HG02798 (cell line): Measurements from ENCODE around the gene PLEKHG4B.
"Not testable (repeated sequence)": the region's sequence is repeated elsewhere in the genome, so short reads cannot be mapped to it uniquely, and the experiment has no call there.

ENCODE experiments used
- ATAC-seq: cut with Tn5 transposase; IDR thresholded peaks from one replicate; pipeline ENCODE4 v1.9.1; 2021; ENCODE audit warnings: mild to moderate bottlenecking; ENCODE audit not compliant: unreplicated experiment, poor library complexity

The PLEKHG4B gene

GRCh38 chr5:196350-196749, 104.4 kb downstream of the PLEKHG4B start:
- no peak for ATAC-seq

GRCh38 chr5:197031-197430, 105.1 kb downstream of the PLEKHG4B start:
- not testable (repeated sequence) for ATAC-seq

DNA sequence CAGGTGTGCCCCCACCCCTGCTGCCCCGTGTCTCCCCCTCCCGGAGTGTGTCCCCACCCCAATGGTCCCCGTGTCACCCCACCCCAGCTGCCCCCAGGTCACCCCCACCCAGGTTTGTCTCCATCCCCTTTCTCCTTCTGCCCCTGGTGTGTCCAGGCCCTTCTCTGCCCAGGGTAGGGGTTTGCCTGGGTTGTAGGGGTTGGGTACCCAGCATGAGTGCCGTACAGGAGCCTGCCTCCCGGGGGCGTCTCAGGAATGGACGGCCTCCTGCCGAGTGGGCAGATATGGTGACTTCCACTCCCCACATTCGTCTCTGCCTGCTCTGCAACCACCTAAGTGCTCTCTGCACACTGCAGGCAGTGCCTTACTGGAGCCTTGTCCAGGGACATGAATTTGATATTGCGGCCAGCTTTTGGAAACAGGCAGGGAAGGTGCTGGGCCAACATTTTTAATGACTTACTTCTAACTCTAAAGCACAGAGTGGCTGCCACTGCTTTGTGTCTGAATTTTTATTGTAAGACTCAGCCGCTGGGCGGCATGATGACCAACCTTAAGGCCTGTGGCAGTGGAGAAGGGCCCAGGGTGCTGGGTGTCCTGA, 106.0 kb downstream of the PLEKHG4B start:
- no peak for ATAC-seq

- ATAC-seq: no peak
Observed at GRCh38 chr5:198516-199196, 106.7 kb downstream of the PLEKHG4B start.

DNA sequence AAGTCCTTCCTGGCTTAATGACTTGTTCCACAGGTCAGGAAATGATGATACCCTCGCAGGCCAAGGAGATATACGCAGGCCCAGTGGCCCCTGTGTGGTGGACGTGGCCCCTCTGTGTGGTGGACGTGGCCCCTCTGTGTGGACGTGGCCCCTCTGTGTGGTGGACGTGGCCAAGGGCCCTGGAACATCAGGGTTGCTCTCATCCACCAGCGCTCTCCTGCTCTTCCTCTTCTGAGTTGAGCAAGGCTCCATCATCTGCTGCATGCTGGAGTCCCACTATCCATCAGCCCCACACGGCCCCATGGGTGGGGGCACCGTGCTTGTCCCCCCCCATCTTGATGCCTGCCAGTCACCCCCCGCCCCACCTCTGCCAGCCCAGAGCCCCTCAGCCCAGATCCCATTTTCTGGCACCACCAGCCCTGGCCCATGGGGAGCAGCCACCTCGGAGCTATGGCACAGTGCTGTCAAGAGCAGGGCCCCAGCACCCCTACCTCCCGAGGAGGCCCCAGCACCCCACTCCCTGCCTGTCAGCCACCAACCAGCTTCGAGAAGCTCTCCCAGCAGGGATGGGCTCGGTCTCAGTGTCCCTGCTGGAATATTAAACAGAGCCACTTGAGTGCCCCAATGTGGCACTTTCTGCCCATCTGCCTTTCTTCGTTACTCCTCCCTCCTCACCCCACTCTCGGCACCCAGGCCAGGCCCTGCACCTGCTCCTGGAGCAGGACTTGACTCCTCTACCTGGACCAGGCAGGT, 107.4 kb downstream of the PLEKHG4B start:
- ATAC-seq: no peak

- no peak for ATAC-seq
Observed at GRCh38 chr5:199950-200645, 108.1 kb downstream of the PLEKHG4B start.

DNA sequence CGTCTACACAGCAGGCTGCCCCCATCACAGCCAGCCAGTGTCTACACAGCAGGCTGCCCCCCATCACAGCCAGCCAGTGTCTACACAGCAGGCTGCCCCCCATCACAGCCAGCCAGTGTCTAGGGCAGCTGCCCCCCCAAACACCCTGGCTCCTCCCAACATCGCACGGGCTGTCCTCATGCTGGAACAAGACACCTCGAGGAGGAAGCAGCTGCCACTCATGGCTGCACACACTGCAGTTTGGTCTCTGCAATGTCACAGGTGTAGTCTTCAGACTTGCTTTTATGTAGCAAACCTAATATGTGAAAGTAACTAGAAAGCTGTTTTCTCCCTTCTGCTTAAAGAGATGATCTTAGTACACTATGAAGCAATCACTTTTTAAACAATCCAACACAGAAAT, 109.0 kb downstream of the PLEKHG4B start:
- no peak for ATAC-seq

GRCh38 chr5:201672-202071, 109.7 kb downstream of the PLEKHG4B start:
- no peak for ATAC-seq

DNA sequence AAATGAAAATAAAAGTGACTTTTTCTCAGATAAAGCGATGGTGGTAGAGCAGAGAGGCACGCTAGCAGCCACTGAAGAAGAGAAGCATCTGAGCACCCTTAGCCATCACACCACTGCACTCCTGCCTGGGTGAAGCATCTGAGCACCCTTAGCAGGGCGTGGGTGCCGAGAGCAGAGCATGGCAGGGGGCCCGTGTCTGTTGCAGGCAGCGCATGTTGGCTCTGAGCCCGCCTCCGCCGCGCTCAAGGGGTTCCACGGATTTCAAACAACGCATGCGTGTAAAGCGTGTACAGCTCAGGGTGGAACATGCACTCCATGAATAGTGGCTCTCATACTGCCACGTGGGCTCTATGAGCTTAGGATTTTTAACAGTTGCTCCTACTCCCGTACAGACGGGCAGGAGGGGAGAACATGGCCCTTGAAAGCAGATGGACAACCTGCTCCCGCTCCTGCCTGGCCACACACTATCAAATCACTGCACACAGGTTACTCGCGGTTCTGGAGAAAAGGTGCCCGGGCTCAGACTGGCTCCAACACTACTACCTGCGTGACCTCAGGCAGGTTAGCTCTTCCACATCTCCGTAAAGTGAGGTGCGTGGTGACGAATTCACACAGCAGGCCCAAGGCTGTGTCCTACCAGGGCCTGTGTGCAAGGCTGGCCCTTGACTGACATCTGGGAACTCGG, 111.4 kb downstream of the PLEKHG4B start:
- ATAC-seq: no peak

DNA sequence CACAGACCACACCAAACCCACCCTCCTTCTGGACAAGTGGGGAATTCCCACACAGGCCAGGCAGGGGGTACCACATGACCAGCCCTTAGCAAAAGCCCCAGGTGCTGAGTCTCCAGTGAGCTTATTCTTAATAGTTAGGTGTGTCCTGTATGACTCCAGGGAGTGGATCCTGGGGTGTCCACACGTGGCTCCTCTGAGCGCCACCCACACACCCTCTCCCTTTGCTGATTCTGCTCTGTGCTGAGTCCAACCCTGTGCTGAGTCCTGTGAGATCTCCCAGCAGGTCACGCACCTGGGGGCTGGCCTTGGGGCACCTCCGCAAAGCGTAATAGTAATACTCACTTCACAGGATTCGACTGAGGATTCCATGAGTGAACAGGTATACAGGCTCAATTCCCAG, 112.0 kb downstream of the PLEKHG4B start:
- no peak for ATAC-seq

DNA sequence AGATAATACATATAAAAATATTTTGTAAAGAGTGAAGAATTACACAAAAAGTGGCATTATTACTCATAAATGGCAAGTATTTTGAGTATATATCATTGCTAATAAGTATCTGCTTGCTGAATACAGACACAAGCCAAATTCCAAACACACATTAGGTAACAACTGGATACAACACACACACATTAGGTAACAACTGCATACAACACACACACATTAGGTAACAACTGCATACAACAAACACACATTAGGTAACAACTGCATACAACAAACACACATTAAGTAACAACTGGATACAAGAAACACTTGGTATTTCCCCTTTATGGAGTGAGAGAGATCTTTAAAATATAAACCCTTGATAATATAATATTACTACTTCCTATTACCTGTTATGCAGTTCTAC, 112.5 kb downstream of the PLEKHG4B start:
- no peak for ATAC-seq

GRCh38 chr5:204966-205670, 113.2 kb downstream of the PLEKHG4B start:
- ATAC-seq: no peak

DNA sequence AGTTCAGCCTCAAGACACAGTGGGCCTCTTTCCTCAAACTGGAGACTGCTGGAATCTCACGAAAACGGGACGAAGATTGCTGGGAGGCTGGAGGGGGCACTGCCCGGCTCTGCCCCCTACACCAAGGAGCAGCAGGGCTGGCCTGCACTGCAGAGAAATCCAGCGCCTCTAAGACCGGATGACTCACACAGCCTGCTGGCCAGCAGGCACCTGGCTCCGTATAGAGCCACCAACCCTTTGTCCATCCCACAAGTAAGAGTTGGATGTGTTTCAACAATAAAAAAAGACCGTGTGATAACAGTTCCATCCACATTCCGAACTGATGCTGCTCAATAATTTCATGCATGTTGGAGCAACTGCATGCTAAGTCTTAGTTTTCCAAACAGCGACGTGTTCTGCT, 114.4 kb downstream of the PLEKHG4B start:
- no peak for ATAC-seq

- no peak for ATAC-seq
Observed at GRCh38 chr5:206927-207536, 115.1 kb downstream of the PLEKHG4B start.

GRCh38 chr5:207599-207998, 115.6 kb downstream of the PLEKHG4B start:
- ATAC-seq: no peak

- no peak for ATAC-seq
Observed at GRCh38 chr5:208449-209114, 116.6 kb downstream of the PLEKHG4B start.

- ATAC-seq: no peak
Observed at GRCh38 chr5:213803-214395, 121.9 kb downstream of the PLEKHG4B start.

DNA sequence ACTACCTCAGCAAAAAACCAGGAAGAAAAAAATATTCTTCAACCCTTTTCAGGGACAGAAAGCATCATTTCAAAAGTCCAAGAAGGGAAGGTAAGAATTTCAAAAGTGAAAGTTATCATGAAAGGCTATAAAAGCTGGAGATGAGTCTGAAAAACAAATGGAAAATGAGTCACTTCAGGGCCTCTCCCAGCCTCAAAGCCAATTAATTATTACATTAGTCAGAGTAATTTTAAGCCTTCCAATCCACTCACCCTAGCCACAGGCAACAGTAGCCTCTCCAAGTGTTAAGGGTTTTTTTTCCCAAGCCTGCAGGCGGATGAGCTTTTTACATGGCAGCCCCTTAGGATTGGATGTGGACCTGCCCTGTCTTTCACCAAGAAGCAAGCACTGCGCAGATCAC, 123.3 kb downstream of the PLEKHG4B start:
- not testable (repeated sequence) for ATAC-seq
